GM12801 (cell line): ENCODE data around the gene GAB2.

Source experiments
- CTCF ChIP-seq: IDR thresholded peaks from one replicate; pipeline ENCODE4 v1.5.1; 2011; ENCODE audit warnings: control low read depth; ENCODE audit not compliant: insufficient read length; ENCODE audit errors: extremely low read depth

The GAB2 gene

DNA sequence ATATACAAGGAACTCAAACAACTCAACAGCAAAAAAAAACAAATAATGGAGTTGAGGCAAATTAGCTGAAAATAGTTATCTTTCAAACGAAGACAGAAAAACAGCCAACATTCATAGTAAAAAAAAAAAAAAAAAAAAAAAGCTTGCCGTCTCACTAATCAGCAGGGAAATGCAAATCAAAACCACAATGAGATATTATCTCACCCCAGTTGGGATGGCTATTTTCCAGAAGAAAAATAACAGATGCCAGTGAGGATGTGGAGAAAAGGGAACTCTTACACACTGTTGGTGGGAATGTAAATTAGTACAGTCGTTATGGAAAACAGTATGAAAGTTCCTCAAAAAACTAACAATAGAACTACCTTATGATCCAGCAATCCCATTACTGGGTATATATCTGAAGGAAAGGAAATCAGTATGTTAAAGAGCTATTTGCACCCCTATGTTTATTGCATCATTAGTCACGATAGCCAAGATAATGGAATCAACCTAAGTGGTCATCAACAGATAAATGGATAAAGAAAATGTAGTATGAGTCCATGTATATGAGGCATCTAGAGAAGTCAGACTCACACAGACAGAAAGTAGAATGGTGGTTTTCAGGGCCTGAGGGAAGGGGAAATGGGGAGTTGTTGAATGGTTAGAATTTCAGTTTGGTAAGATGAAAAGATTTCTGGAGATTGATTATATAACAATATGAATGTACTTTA lies 172.9 kb downstream of the GAB2 start:
- TF ChIP-seq CTCF, result no peak

- TF ChIP-seq CTCF, result no peak
These were observed 173.5 kb downstream of the GAB2 start for GRCh38 chr11:78244080-78244479.

GRCh38 chr11:78241475-78241874 lies 176.1 kb downstream of the GAB2 start:
- TF ChIP-seq CTCF, result no peak

DNA sequence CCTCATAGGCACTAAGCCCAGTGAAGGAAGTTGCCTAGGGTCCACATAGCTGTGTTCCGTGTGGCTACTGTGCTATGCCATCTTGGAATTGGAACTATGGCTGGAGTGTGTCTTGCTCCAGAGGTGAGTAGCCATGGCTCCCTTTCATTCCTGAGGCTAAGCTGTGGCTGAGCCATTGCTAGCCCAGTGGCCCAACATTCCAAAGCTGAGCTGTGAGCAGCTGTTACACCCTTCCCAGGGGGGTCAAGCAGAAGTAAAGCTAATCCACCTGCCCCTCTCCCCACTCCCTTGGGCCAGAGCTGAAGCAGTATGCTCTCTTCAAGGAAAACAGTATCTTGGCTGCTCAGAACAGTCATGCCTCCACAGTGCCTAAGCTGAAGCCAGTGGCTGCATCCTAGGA lies 177.8 kb downstream of the GAB2 start:
- TF ChIP-seq CTCF, result no peak

- no peak for TF ChIP-seq CTCF
These were observed 180.2 kb downstream of the GAB2 start for GRCh38 chr11:78237293-78238046.

DNA sequence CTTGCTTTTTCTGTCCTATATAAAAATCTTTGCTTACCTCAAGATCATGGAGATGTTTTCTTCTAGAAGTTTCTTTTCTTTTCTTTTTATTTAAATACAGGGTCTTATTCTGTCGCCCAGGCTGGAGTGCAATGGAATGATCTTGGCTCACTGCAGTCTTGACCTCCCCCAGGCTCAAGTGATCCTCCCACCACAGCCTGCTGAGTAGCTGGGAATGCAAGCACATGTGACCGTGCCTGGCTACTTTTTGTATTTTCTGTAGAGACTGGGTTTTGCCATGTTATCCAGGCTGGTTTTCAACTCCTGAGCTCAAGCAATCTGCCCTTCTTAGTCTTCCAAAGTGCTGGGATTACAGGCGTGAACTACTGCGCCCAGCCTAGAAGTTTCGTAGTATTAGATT lies 183.6 kb downstream of the GAB2 start:
- no peak for TF ChIP-seq CTCF

DNA sequence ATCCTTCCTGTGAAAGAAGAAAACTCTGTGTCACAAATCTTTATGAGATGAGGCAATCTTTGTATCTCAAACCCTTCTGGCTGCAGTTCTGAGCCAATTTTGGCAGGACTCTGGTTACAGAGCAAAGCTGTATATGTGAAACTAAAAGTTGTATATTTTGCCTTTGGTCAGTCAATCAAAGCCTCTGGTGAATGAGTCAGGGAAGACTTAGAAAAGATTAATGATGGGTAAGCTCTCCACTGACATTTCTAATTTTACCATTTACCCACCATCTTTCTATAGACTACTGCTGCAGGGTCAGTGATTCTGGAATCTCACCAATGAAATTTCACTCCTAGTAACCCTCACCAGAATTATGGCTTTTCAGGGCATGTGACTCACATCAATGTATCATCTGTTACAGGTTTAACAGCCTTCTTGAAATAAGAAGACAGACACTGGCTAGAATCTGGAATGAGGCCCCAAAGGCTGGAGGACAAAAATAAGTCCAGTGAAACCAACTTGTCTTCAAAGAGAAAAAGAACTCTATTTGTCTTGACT lies 185.6 kb downstream of the GAB2 start:
- no peak for TF ChIP-seq CTCF
